Measurements from ENCODE around the gene SLC17A8.

DNA sequence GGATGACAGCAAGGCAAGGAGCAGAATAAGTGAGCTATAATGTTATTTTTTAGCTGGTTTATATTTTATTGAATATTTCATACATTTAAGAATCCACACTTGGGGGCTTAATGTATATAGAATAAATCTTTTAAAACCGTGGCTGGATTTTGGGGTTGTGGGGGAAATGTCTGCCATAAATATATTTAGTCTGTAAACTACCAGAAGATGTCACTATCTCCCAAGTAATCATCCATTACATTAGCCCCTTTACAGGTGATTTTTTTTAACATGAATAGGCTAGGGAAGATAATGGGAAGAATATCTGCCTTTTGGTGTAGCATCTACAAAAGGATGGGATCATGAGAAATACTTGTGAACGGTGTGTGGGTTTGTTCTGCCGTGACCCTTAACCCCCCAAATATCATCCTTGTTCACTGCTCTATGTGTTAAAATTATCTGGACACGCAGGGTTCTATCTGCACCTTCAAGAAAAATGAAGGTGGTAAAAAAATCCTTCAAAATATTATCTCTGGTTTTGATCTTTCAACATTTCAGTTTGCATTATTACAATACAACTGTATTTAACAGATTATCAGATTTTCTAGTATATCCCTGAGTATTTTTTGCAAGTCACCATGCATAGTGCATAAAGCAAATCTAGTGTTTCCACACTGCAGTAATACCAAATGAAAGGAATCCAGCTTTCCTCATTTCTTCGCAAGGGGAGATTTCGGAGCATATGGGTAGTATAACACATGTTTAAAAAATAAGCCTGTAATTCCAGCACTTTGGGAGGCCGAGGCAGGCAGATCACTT is 8.0 kb upstream of the SLC17A8 start:
- TF ChIP-seq, protein P1, sequence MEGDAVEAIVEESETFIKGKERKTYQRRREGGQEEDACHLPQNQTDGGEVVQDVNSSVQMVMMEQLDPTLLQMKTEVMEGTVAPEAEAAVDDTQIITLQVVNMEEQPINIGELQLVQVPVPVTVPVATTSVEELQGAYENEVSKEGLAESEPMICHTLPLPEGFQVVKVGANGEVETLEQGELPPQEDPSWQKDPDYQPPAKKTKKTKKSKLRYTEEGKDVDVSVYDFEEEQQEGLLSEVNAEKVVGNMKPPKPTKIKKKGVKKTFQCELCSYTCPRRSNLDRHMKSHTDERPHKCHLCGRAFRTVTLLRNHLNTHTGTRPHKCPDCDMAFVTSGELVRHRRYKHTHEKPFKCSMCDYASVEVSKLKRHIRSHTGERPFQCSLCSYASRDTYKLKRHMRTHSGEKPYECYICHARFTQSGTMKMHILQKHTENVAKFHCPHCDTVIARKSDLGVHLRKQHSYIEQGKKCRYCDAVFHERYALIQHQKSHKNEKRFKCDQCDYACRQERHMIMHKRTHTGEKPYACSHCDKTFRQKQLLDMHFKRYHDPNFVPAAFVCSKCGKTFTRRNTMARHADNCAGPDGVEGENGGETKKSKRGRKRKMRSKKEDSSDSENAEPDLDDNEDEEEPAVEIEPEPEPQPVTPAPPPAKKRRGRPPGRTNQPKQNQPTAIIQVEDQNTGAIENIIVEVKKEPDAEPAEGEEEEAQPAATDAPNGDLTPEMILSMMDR (tag by site-specific recombination; IDR thresholded peaks at IDR 0.05) = peak; percentile 24; the same call in 1 of the 2 replicates
- TF ChIP-seq ZNF24 (tag by site-specific recombination; IDR thresholded peaks at IDR 0.05) (no peak), ZNF529 (tag by site-specific recombination; IDR thresholded peaks at IDR 0.05; ENCODE audit: insufficient replicate concordance) (no peak), ZNF114 (tag by site-specific recombination; IDR thresholded peaks at IDR 0.05) (no peak), ZNF549 (tag by site-specific recombination; IDR thresholded peaks at IDR 0.05) (no peak), ZBTB1 (tag by site-specific recombination; IDR thresholded peaks at IDR 0.05) (no peak), ZEB2 (tag by site-specific recombination; IDR thresholded peaks at IDR 0.05) (no peak), ZNF311 (tag by site-specific recombination; IDR thresholded peaks at IDR 0.05; ENCODE audit: borderline replicate concordance) (no peak)
